NCI-H2107 treated with DMSO at 0.1 percent for 48 hours (cell line): ENCODE data around the gene ZNF487.
"Not testable (repeated sequence)": the region's sequence is repeated elsewhere in the genome, so short reads cannot be mapped to it uniquely, and the experiment has no call there.

Experiments used
- DNase-seq: peaks from one replicate; lab custom pipeline; 2025; ENCODE audit not compliant: unreplicated experiment; lab: John Stamatoyannopoulos, UW

Gene ZNF487

DNA sequence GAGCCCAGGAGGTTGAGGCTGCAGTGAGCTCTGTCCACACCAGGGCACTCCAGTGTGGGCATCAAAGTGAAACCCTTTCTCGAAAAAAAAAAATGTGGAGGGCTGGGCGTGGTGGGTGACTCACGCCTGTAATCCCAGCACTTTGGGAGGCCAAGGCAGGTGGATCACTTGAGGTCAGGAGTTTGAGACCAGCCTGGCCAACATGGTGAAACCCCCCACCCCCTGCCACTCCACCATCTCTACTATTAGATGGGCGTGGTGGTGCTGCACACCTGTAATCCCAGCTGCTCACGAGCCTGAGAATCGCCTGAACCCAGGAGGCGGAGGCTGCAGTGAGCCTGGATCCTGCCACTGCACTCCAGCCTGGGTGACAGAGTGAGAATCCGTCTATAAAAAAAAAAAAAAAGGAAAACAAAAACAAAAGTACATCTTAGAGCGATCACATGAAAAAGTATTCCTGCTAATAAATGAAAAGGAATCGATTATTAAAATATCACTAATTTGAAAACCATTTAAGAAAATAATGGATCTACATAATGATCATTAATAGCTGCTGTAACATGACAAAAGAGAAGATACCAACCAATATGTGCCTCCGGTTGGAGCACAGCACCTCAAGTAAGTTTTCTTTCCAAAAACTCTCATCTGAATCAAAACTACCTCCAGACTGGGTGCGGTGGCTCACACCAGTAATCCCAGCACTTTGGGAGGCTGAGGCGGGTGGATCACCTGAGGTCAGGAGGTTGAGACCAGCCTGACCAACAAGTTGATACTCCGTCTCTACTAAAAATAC lies 32.8 kb upstream of the ZNF487 start:
- DNase-seq = no peak

DNA sequence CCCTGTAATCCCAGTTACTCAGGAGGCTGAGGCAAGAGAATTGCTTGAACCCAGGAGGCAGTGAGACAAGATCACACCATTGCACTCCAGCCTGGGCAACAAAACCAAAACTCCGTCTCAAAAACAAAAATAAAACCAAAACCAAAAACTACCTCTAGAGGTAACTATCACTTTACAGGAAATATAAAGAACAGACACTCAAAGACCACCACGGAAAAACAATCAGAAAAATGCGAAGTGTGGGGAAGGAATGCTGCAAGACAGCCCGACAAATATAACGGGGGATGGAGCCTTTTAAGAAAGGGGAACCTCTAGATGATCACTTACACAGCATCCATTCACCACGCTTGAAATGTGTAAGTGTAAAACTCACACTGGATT lies 32.2 kb upstream of the ZNF487 start:
- DNase-seq = no peak

DNA sequence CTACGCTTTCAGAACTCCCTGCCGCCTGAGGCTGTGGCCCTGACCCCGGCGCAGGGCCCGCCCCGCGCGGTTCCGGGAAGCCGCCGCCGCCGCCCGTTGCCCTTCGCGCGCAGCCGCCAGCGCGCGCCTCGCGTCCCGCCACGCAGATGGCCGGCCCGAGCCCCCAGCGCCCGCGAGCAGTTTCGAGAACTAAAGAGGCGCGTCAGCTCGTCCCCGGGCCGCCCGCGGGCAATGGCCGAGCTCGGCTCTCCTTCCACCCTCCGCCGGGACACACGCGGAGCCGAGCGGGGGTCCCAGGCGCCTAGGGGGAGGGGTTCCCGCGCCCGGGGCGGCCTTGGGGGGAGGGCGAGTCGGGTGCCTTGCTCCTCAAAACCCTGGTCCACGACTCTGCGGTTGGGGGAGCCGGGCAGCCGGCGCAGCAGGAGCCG lies 29.7 kb upstream of the ZNF487 start:
- no peak for DNase-seq

DNA sequence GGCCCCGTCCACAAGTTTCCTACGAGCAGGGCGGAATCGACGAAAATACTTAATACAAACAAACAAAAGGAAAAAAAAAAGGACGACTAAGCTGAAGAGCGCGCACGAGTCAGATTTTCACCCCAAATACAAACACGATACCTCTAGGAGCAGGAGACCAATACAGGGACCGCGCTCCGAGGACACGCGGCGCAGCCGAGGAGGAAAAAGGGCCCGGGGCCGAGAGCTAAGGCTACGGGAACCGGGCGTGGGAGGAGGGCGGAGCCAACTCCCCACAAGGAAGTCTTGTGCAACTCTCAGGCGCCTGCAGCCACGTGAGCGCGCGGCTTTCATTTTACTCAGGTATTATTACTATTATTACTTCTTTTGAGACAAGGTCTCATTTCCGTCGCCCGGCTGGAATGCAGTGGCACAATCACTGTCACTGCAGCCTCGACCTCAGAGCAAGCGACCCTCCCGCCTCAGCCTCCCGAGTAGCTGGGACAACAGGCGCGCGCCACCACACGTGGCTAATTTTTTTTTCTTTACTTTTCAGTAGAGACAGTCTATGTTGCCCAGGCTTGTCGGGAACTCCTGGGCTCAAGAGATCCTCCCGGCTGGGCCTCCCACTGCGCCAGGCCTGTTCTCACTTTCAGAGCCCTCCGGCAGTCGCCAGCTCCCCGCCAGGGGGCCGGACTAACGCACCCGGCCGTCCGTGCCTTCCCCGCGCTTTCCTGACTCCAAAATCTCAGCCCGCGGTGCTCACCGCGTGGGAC lies 29.2 kb upstream of the ZNF487 start:
- peak; percentile 32 for DNase-seq

DNA sequence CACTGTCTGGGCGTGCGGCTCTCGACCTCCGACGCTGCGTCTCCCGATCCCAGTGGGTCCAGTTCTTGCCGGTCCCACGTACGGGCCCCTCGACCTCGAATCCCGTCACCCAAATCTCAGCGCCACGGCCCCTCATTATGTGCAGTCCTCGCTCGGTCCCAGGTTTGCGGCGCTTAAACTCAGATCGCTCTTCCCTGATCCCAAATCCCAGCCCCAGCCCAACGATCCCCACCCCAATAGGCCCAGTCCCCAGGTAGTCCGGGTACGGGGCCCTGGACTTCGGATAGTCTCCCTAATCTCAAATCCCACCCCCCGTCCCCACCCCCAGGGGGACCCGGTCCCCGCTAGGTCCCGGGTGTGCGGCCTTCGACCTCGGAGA lies 28.6 kb upstream of the ZNF487 start:
- no peak for DNase-seq

DNA sequence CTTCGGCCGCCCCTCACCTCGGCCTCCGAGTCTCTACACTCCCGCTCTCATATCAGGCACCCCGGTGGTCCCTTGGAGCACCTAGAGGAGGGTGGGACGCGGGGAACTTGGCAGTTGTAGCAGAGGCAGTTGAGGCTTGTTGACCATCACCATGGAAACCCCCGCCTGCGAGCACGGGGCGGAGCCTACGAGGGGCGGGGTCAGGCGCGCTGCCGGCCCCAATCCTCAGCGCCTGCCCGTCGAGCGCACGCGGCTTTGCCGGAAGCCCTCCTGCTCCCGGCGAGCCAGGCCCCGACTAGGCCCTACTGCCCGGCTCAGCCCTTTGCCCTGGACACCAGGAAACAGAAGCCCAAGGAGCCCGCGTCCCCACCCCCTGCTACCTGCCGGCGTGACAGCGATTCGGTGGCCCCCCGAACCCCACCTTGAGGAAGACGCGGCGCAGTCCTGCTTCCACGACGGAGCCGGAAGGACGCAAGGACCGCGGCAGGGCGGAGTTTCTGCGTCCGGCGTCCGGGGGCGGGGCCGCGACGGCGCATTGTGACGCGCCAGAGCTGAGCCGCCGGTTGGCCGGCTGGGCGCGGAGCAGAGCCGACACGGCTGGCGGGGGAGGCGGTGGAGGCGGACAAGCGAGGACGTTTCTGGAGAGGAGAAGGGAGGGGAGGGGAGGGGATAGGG lies 28.1 kb upstream of the ZNF487 start, which contains the start of gene HNRNPF:
TSS of gene HNRNPF (minus strand) at position 477 of the 675 bp plus-strand sequence. CDS start 21,302 bp downstream, outside the sequence.
- peak; percentile 68 for DNase-seq

DNA sequence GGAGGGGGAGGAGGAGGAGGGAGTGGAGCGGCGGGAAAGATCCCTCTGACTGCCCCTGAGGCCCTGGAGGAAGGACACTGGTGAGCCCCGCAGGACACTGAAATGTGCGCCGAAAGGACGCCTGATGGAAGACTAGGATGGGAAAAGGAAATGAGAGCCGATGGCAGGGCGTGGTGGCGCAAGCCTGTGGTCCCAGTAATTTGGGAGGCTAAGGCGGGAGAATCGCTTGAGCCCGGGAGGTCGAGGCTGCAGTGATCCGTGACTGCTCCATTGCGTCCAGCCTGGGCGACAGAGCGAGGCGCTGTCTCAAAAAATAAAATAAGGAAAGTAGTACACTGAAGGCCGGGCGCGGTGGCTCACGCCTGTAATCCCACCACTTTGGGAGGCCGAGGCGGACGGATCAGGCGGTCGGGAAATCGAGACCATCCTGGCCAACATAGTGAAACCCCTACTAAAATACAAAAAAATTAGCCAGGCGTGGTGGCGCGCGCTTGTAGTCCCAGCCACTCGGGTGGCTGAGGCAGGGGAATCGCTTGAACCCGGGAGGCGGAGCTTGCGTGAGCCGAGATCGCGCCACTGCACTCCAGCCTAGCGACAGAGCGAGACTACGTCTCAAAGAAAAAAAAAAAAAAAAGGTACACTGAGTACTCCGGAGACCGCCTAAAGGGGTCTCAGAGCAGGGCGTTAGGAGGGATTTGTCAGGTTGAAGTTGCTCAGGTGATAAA lies 27.4 kb upstream of the ZNF487 start:
- DNase-seq = no peak

DNA sequence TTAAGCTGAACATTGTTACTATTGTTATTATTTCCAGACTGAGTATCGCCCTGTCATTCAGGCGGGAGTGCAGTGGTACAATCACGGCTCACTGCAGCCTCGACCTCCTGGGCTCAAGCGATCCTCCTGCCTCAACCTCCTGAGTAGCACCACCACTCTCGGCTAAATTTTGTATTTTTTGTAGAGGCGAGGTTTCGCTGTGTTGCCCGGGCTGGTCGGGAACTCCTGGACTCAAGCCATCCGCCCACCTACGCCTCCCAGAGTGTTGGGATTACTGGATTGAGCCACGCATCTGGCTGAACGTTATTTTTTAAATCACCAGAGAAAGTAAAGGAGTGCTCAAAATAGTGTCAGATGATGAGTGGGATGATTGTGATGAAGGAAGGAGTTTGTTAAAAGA lies 26.6 kb upstream of the ZNF487 start:
- DNase-seq = no peak

DNA sequence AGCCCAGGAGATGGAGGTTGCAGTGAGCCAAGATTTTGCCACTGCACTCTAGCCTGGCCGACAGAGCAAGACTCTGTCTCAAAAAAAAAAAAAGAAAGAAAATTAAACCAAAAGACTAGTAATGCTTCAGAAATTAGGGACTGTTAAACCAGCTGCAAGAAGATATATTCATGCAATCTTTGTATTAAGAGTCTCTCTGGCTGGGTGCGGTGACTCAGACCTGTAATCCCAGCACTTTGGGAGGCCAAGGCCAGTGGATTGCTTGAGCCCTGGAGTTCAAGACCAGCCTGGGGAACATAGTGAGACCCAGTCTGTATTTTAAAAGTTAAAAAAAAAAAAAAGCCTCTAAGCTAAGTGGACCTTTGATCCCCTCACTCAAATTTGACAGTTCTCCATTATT lies 25.4 kb upstream of the ZNF487 start:
- DNase-seq = no peak

DNA sequence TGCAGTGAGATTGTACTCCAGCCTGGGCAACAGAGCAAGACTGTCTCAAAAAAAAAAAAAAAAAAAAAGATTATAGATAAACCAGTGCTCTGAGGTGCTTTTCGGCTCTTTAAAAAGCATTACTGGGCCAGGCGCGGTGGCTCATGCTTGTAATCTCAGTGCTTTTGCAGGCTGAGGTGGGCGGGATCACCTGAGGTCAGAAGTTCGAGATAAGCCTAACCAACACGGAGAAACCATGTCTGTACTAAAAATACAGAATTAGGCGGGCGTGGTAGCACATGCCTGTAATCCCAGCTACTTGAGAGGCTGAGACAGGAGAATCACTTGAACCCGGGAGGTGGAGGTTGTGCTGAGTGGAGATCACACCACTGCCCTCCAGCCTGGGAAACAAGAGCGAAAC lies 21.4 kb upstream of the ZNF487 start:
- DNase-seq = no peak

DNA sequence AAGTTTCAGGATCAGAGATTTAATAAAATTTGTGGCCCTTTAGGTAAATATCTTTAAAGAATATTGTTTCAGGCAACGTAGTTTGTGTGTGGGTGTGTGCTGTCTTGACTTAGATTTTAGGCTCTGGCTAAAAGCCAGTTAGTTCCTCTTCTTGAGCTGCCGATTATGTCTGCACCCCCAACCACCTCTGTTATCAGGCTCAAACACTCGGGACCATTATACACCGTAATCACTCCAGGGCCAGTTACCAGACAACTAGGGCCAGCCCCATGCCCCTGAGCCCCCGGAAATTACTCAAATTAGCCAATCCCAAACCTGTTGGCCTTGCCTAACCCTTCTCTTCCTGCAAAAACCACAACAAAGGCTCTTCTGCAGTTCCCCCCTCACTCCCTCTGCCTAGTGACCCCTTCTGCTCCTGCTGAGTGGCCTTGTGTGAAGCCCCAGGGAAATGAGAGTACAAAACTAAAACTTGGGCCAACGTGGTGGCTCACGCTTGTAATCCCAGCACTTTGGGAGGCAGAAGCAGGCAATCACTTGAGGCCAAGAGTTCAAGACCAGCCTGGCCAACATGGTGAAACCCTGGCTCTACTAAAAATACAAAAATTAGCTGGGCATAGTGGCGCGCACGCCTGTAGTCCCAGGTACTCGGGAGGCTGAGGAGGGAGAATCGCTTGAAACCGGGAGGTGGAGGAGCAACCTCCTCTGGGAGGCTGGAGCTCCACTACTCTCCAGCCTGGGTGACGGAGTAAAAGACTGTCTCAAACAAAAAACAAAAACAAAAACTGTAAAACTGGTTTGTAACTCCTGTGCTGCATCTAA lies 18.8 kb upstream of the ZNF487 start:
- no peak for DNase-seq

DNA sequence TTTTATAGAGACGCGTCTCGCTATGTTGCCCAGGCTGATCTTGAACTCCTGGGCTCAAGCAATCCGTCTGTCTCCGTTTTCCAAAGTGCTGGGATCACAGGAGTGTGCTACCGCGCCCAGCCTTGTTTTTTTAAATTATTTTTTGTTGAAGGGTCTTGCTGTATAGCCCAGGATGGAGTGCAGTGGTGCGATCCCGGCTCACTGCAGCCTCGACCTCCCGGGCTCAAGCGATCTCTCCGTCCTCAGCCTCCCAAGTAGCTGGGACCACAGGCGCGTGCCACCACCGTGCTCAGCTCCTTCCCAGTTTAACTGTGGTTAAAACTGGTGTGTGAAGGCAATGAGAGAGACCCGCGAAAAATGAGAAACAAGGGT lies 16.9 kb upstream of the ZNF487 start:
- DNase-seq = no peak

DNA sequence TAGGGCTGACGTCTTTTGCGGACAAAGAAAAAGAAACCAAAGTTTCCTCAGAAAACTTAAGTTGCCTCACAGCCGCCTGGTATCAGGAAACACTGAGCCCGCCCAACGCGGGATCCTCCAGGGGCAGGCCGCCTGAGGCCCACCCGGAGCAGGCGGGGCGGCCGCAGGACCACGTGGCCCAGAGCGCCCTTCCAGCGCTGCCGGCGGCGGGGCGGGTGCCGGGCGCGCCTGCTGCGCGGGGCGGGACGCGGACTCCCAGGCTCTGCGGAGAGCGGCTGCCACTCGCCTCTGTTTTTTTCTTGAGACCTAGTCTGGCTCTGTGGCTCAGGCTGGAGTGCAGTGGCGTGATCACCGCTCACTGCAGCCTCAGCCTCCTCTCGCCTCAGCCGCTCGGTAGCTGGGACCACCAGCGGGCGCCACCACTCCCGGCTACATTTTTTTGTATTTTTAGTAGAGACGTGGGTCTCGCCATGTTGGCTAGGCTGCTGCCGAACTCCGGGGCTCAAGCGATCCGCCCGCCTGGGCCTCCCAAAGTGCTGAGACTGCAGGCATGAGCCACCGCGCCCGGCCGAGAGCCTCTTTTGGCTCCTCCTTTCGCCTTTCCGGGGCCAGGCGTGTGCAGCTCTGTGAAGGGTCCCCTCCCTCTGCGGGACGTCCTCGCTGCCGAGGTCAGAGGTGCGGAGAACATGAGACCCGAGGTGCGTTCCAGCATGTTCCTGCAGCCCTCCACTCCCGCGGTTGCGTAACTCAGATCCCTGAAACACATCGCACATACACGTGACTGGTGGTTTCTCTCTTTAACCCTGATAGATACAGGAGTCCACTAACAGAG lies 16.3 kb upstream of the ZNF487 start:
- peak; percentile 15 for DNase-seq

DNA sequence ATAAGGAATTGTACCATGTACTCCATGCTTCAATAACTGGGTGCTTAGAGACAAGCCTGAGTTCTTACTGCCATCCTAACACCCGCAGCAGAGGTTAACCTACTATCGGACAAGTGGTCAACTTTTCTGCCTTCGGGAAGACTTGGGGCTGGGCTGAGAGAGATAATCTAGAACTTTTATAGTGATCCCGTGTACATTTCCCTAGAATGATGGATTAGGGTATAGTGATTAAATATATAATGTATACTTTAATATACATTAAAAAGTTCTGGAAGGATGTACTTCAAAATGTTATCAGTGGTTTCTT lies 15.8 kb upstream of the ZNF487 start:
- DNase-seq = no peak

DNA sequence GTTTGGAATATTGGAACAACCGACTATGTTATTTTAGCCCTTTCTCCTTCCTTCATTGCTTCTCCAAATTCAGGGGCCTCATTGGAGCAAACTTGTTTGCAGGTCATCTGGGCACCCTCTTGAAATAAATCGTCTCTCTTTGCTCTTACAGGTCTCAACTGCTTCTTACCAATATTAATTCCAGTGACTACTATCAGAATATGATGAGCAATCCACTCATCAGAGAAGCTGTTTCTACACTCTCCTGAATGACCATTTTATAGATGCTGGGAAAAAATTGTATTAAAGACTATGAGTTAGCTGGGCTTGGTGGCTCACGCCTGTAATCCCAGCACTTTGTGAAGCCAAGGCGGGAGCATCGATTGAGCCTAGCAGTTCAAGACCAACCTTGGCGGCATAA lies 15.4 kb upstream of the ZNF487 start:
- DNase-seq = no peak

DNA sequence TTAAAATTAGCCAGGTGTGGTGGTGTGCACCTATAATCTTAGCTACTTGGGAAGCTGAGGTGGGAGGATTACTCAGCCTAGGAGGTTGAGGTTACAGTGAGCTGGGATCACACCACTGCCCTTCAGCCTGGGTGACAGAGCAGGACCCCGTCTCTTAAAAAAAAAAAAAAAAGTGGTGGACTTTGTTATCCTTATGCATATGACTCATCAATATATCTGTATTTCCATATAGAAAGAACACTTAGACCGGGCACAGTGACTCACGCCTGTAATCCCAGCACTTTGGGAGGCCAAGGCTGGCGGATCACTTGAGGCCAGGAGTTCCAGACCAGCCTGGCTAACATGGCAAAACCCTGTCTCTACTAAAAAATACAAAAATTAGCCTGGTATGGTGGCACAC lies 15.0 kb upstream of the ZNF487 start:
- DNase-seq = not testable (repeated sequence)

DNA sequence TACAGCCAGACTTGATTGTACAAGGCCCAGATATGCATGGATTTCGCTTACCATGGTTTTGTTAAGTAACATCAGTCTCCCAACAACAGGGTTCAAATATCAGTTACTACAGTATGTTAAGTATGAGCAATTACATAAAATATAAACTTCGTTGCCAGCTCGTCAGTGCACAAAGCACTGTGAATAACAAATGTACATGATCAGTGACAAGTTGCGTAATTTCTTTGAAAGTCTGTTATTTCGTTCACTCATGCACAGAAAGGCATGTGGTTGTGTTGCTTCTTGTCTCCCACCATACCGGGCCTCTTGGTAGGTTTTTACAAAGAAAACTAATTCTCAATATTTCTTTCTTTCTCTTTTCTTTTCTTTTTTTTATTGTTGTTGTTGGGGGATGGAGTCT lies 12.5 kb upstream of the ZNF487 start:
- DNase-seq = no peak

DNA sequence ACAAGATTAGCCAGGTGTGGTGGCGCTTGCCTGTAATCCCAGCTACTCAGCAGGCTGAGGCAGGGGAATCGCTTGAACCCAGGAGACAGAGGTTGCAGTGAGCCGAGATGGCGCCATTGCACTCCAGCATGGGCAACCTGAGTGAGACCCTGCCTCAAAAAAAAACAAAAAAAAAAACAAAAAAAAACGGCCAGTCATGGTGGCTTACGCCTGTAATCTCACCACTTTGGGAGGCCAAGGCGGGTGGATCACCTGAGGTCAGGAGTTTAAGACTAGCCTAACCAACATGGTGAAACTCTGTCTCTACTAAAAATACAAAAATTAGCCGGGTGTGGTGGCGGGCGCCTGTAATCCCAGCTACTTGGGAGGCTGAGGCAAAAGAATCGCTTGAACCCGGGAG lies 10.4 kb upstream of the ZNF487 start:
- DNase-seq = not testable (repeated sequence)

DNA sequence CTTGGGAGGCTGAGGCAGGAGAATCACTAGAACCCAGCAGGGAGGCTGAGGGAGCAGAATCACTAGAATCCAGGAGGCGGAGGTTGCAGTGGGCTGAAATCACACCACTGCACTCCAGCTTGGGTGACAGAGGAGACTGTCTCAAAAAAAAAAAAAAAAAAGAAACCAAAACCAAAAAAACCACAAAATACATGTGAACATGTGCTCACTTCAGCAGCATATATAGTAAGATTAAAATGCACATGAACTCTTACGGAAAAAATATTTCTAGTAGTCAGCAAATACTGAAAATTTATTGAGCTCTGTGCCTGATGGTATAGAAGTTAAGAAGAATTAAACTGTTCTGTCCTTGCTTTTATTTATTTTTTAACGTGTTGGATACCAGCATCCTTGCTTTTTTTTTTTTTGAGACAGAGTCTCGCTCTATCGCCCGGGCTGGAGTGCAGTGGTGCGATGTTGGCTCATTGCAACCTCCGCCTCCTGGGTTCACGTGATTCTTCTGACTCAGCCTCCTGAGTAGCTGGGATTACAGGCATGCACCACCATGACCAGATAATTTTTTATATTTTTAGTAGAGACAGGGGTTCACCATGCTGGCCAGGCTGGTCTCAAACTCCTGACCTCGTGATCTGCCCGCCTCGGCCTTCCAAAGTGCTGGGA lies 9.6 kb upstream of the ZNF487 start:
- no peak for DNase-seq
